Keratinocyte (primary cell): ENCODE results near the gene SRP54.

Experiments used
- CTCF ChIP-seq, 3 experiments: IDR thresholded peaks in 1 of 3; conservative IDR thresholded peaks in 1 of 3; optimal IDR thresholded peaks in 1 of 3; 2 replicates in 2 of 3; 3 replicates in 1 of 3; pipeline versions ENCODE3 to v1.5.1; 2011; ENCODE audit warnings: low read length in 3 of 3, mild to moderate bottlenecking in 3 of 3, moderate library complexity in 2 of 3, control low read depth in 1 of 3, inconsistent platforms in 1 of 3; ENCODE audit not compliant: insufficient read depth in 2 of 3; ENCODE audit errors: extremely low read depth in 1 of 3
- EZH2 ChIP-seq: IDR thresholded peaks from one replicate; pipeline ENCODE4 v1.6.1; 2012; ENCODE audit warnings: inconsistent platforms, mild to moderate bottlenecking, low read length, moderate library complexity

DNA sequence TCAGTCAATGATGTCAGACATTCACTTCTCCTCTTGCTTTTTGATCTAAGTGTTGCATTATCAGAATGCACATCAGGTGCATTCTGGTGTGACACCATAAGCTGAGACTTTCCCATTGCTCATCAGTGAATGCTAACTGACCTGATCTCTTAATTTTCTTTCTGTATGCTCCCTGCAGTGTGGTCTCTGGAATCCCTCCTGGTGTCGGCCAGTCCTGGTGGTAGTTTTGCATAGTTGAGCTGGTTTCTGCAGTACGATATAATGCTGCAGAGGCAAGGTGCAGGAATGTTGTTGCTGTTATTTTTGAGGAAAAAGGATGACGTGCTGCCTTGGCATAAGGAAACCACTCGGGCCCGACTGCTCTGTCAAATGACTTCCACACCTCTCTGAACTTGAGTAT is 11.0 kb upstream of the SRP54 start:
- no peak for TF ChIP-seq CTCF (optimal IDR thresholded peaks at IDR 0.05 in 1 of 3, IDR thresholded peaks at IDR 0.05 in 1 of 3, conservative IDR thresholded peaks at IDR 0.05 in 1 of 3; ENCODE audit: extremely low read depth in 1 of 3, insufficient read depth in 2 of 3, low read length in 3 of 3)
- TF ChIP-seq EZH2 = no peak
